SK-N-SH (cell line): ENCODE data around the gene NR2E3. TPM values are rescaled to one million over a fixed set of nuclear protein-coding genes. Genes with fewer than 3 reads are reported as not detected.

ENCODE experiments used
- CTCF ChIA-PET: fragments of 300-600, 350-600 bp; formaldehyde crosslinking; extraction: SDS; loops from one replicate; lab custom pipeline; 2021; lab: Yijun Ruan, JAX
- POLR2A ChIA-PET: fragments of 350-600 bp; sonication (Branson Sonifier 250); formaldehyde crosslinking; extraction: SDS; loops from one replicate; lab custom pipeline; 2020; ENCODE audit warnings: antibody characterized with exemption, inconsistent platforms; lab: Yijun Ruan, JAX
- DNase-seq: peaks from one replicate; pipeline ENCODE4 v3.0.0; 2012
- H2AFZ ChIP-seq: fragments of 200-600 bp; sonication (generic); 2 replicates; pipeline ENCODE4 v1.8.1; 2016; ENCODE audit warnings: antibody characterized with exemption, mild to moderate bottlenecking, low read depth
- H3F3A ChIP-seq: fragments of 200-600 bp; sonication (generic); replicated peaks from 2 replicates; pipeline ENCODE3; 2016; ENCODE audit warnings: antibody characterized with exemption, mild to moderate bottlenecking; ENCODE audit not compliant: insufficient read depth
- H3K27ac ChIP-seq, 2 experiments: fragments of 200-500 bp in 1 of 2; fragments of 200-600 bp in 1 of 2; sonication (Bioruptor generic) in 1 of 2; sonication (generic), shearing (Covaris generic) in 1 of 2; 2 replicates each; pipeline versions ENCODE4 v1.5.1 to v1.6.1; 2014 to 2016; ENCODE audit warnings: low read depth in 2 of 2, inconsistent platforms in 1 of 2, low read length in 1 of 2, mild to moderate bottlenecking in 1 of 2, mixed read lengths in 1 of 2
- H3K27me3 ChIP-seq: fragments of 200-600 bp; sonication (generic), shearing (Covaris generic); 2 replicates; pipeline ENCODE4 v1.6.1; 2016; ENCODE audit warnings: mixed run types; ENCODE audit not compliant: insufficient read depth
- H3K36me3 ChIP-seq, 2 experiments: fragments of 200-500 bp in 1 of 2; fragments of 200-600 bp in 1 of 2; sonication (Bioruptor generic) in 1 of 2; sonication (generic) in 1 of 2; replicated peaks in 1 of 2; 2 replicates each; pipeline versions ENCODE3 to v1.5.1; 2014 to 2016; ENCODE audit warnings: low read length in 1 of 2, mild to moderate bottlenecking in 1 of 2; ENCODE audit not compliant: insufficient read depth in 2 of 2, control insufficient read depth in 1 of 2
- H3K4me1 ChIP-seq, 2 experiments: fragments of 200-500 bp in 1 of 2; fragments of 200-600 bp in 1 of 2; sonication (Bioruptor generic) in 1 of 2; sonication (generic), shearing (Covaris generic) in 1 of 2; 2 replicates each; pipeline versions ENCODE4 v1.5.1 to v1.6.1; 2014 to 2016; ENCODE audit warnings: low read depth in 1 of 2, low read length in 1 of 2, mixed run types in 1 of 2; ENCODE audit not compliant: insufficient read depth in 2 of 2, control insufficient read depth in 1 of 2
- H3K4me2 ChIP-seq: fragments of 200-600 bp; sonication (generic), shearing (Covaris generic); 2 replicates; pipeline ENCODE4 v1.6.1; 2017; ENCODE audit warnings: mixed run types
- H3K4me3 ChIP-seq, 2 experiments: fragments of 200-500 bp in 1 of 2; fragments of 200-600 bp in 1 of 2; sonication (Bioruptor generic) in 1 of 2; sonication (generic), shearing (Covaris generic) in 1 of 2; 2 replicates each; pipeline versions ENCODE4 v1.5.1 to v1.8.1; 2014 to 2016; ENCODE audit warnings: low read depth in 2 of 2, inconsistent platforms in 1 of 2, low read length in 1 of 2, mild to moderate bottlenecking in 1 of 2, mixed read lengths in 1 of 2, moderate library complexity in 1 of 2
- H3K79me2 ChIP-seq: fragments of 200-600 bp; sonication (generic); 2 replicates; pipeline ENCODE4 v1.8.1; 2017; ENCODE audit warnings: mild to moderate bottlenecking; ENCODE audit not compliant: insufficient read depth
- H3K9ac ChIP-seq: fragments of 200-600 bp; sonication (generic); 2 replicates; pipeline ENCODE4 v1.6.1; 2017; ENCODE audit warnings: mixed run types
- H3K9me2 ChIP-seq: fragments of 200-600 bp; sonication (generic); 2 replicates; pipeline ENCODE4 v1.6.1; 2017; ENCODE audit warnings: mixed run types
- H3K9me3 ChIP-seq: fragments of 200-600 bp; sonication (generic); 2 replicates; pipeline ENCODE4 v1.6.1; 2017; ENCODE audit warnings: mixed run types, mild to moderate bottlenecking, moderate library complexity
- H4K20me1 ChIP-seq: fragments of 200-600 bp; sonication (generic); 2 replicates; pipeline ENCODE4 v1.6.1; 2017; ENCODE audit warnings: mild to moderate bottlenecking, mixed run types; ENCODE audit not compliant: insufficient read depth
- CHD2 ChIP-seq: fragments of 150-350 bp; IDR thresholded peaks from 2 replicates; pipeline ENCODE4 v1.6.1; 2018; ENCODE audit warnings: low read length; ENCODE audit not compliant: partially characterized antibody
- ELF1 ChIP-seq: IDR thresholded peaks from 2 replicates; pipeline ENCODE4 v1.4.0; 2012
- EP300 ChIP-seq, 2 experiments: IDR thresholded peaks; 2 replicates each; pipeline versions ENCODE4 v1.4.0 to v1.6.1; 2012; ENCODE audit warnings: borderline replicate concordance in 1 of 2, low read depth in 1 of 2, low read length in 1 of 2
- EZH2phosphoT487 ChIP-seq: fragments of 200-600 bp; sonication (generic); IDR thresholded peaks from 2 replicates; pipeline ENCODE4 v1.6.1; 2017; ENCODE audit warnings: low read depth, mixed run types, mild to moderate bottlenecking, antibody characterized with exemption, moderate library complexity, borderline replicate concordance
- FOSL2 ChIP-seq: IDR thresholded peaks from 2 replicates; pipeline ENCODE4 v1.4.0; 2012; ENCODE audit warnings: low read depth, mild to moderate bottlenecking, moderate library complexity, borderline replicate concordance
- FOXJ3 ChIP-seq: sonication (generic); formaldehyde crosslinking; IDR thresholded peaks from 2 replicates; pipeline ENCODE4 v1.5.1; 2020; ENCODE audit warnings: mild to moderate bottlenecking, missing genetic modification reagents
- FOXM1 ChIP-seq: IDR thresholded peaks from 2 replicates; pipeline ENCODE4 v1.4.0; 2012; ENCODE audit warnings: low read depth, mild to moderate bottlenecking
- GABPA ChIP-seq: IDR thresholded peaks from 2 replicates; pipeline ENCODE4 v1.4.0; 2012; ENCODE audit warnings: low read depth, mild to moderate bottlenecking
- MEF2A ChIP-seq: IDR thresholded peaks from 2 replicates; pipeline ENCODE4 v1.4.0; 2012; ENCODE audit warnings: low read depth, borderline replicate concordance
- MXI1 ChIP-seq: IDR thresholded peaks from 2 replicates; pipeline ENCODE4 v1.6.1; 2012; ENCODE audit warnings: mild to moderate bottlenecking, low read depth, low read length, improper control_type of control experiment
- RCOR1 ChIP-seq: fragments of 150-350 bp; IDR thresholded peaks from 2 replicates; pipeline ENCODE4 v1.6.1; 2017; ENCODE audit warnings: antibody characterized with exemption, low read length
- RFX5 ChIP-seq: IDR thresholded peaks from 2 replicates; pipeline ENCODE4 v1.6.1; 2012; ENCODE audit warnings: mild to moderate bottlenecking, improper control_type of control experiment, low read length
- SIN3A ChIP-seq: IDR thresholded peaks from 2 replicates; pipeline ENCODE4 v1.6.1; 2012; ENCODE audit warnings: low read depth, mild to moderate bottlenecking, low read length, moderate library complexity, borderline replicate concordance
- SMC3 ChIP-seq: IDR thresholded peaks from 2 replicates; pipeline ENCODE4 v1.6.1; 2012; ENCODE audit warnings: low read depth, low read length, improper control_type of control experiment
- TAF1 ChIP-seq: IDR thresholded peaks from 2 replicates; pipeline ENCODE4 v1.6.1; 2012; ENCODE audit warnings: low read depth, mild to moderate bottlenecking, low read length, moderate library complexity, borderline replicate concordance
- TCF12 ChIP-seq: IDR thresholded peaks from 2 replicates; pipeline ENCODE4 v1.4.0; 2012
- WGBS: methylation state at CpG from one replicate; pipeline ENCODE4 v1.1.6; 2017; ENCODE audit warnings: low lambda C conversion rate; 5-methylcytosine and 5-hydroxymethylcytosine counted together
- polyA plus RNA-seq, 3 experiments: library from polyadenylated mRNA; depleted of rRNA; stranded (reverse); fragments of >200 nt; gene quantifications; 2 replicates each; pipeline ENCODE4 v1.2.3, GENCODE V29; 2012
- TF ChIP-seq, protein P1 (sequence below): fragments of 150-350 bp; IDR thresholded peaks from 2 replicates; pipeline ENCODE4 v1.6.1; 2017; ENCODE audit warnings: antibody characterized with exemption, low read length, low read depth, borderline replicate concordance
- TF ChIP-seq, protein P2 (sequence below): IDR thresholded peaks from 2 replicates; pipeline ENCODE4; 2012
- TF ChIP-seq, protein P3 (sequence below): IDR thresholded peaks from 2 replicates; pipeline ENCODE4 v1.6.1; 2012; ENCODE audit warnings: mild to moderate bottlenecking, low read depth, low read length, moderate library complexity
- TF ChIP-seq, protein P4 (sequence below): IDR thresholded peaks from 2 replicates; pipeline ENCODE4 v1.4.0; 2012; ENCODE audit warnings: low read depth

NR2E3 gene
- polyA plus RNA-seq, 1 of the 3 experiments (the other 2 are of a cell fraction), result 0.18 TPM

- DNase-seq, result peak; percentile 26
- WGBS, result 49% methylated on average over 4 of the region's 4 CpGs
- POLR2A ChIA-PET, result no interaction called here
These were observed 2.7 kb upstream of the NR2E3 start for GRCh38 chr15:71807691-71808091.

GRCh38 chr15:71808311-71809020 lies 1.9 kb upstream of the NR2E3 start:
- Histone ChIP-seq H3K4me2 (no peak overlapping the region), H3K4me1 (peaks cover 21 to 24% of the 10 kb centered on the region in 2 experiments; a peak in 3 of 4 replicates), H3K27ac (no peak overlapping the region), H4K20me1 (no peaks in the 10 kb centered on the region), H3K79me2 (no peaks in the 10 kb centered on the region), H2AFZ (no peak overlapping the region), H3K27me3 (no peaks in the 10 kb centered on the region), H3F3A (peaks cover 3% of the 10 kb centered on the region), H3K9me2 (no peaks in the 10 kb centered on the region), H3K36me3 (no peaks in the 10 kb centered on the region), H3K4me3 (no peak overlapping the region), H3K9ac (no peak overlapping the region), H3K9me3 (no peaks in the 10 kb centered on the region)
- ChIA-PET CTCF (interaction anchor here (1.1 to 4.1 kb wide), 3 partner anchors 65 to 368 kb away, joined by 3 to 15 read pairs (median 4); no protein-coding TSS in a partner anchor), POLR2A (interaction anchor here (0.7 kb wide), 1 partner anchor 23 kb away, joined by 4 read pairs; no protein-coding TSS in a partner anchor)
- 90% methylated on average over 14 of the region's 18 CpGs for WGBS
- DNase-seq, result no peak
- TF ChIP-seq TAF1 (no peak), RFX5 (no peak), ELF1 (no peak), CHD2 (no peak), MXI1 (no peak)
- TF ChIP-seq, protein P1, sequence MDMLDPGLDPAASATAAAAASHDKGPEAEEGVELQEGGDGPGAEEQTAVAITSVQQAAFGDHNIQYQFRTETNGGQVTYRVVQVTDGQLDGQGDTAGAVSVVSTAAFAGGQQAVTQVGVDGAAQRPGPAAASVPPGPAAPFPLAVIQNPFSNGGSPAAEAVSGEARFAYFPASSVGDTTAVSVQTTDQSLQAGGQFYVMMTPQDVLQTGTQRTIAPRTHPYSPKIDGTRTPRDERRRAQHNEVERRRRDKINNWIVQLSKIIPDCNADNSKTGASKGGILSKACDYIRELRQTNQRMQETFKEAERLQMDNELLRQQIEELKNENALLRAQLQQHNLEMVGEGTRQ, result no peak
- TF ChIP-seq, protein P2, sequence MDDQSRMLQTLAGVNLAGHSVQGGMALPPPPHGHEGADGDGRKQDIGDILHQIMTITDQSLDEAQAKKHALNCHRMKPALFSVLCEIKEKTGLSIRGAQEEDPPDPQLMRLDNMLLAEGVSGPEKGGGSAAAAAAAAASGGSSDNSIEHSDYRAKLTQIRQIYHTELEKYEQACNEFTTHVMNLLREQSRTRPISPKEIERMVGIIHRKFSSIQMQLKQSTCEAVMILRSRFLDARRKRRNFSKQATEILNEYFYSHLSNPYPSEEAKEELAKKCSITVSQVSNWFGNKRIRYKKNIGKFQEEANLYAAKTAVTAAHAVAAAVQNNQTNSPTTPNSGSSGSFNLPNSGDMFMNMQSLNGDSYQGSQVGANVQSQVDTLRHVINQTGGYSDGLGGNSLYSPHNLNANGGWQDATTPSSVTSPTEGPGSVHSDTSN, result no peak

More at GRCh38 chr15:71807691-71808091, 2.7 kb upstream of the NR2E3 start:
- no peak for TF ChIP-seq ELF1
- no peak for TF ChIP-seq SIN3A
- no peak for TF ChIP-seq RCOR1
- TF ChIP-seq EZH2phosphoT487, result no peak
- no peak for TF ChIP-seq MEF2A
- no peak for TF ChIP-seq CHD2
- no peak for TF ChIP-seq EP300 (IDR thresholded peaks at IDR 0.05; ENCODE audit: borderline replicate concordance in 1 of 2, low read depth in 1 of 2, low read length in 1 of 2)
- no peak for TF ChIP-seq MXI1
- no peak for TF ChIP-seq GABPA
- no peak for TF ChIP-seq FOSL2
- no peak for TF ChIP-seq SMC3
- TF ChIP-seq, protein P3, sequence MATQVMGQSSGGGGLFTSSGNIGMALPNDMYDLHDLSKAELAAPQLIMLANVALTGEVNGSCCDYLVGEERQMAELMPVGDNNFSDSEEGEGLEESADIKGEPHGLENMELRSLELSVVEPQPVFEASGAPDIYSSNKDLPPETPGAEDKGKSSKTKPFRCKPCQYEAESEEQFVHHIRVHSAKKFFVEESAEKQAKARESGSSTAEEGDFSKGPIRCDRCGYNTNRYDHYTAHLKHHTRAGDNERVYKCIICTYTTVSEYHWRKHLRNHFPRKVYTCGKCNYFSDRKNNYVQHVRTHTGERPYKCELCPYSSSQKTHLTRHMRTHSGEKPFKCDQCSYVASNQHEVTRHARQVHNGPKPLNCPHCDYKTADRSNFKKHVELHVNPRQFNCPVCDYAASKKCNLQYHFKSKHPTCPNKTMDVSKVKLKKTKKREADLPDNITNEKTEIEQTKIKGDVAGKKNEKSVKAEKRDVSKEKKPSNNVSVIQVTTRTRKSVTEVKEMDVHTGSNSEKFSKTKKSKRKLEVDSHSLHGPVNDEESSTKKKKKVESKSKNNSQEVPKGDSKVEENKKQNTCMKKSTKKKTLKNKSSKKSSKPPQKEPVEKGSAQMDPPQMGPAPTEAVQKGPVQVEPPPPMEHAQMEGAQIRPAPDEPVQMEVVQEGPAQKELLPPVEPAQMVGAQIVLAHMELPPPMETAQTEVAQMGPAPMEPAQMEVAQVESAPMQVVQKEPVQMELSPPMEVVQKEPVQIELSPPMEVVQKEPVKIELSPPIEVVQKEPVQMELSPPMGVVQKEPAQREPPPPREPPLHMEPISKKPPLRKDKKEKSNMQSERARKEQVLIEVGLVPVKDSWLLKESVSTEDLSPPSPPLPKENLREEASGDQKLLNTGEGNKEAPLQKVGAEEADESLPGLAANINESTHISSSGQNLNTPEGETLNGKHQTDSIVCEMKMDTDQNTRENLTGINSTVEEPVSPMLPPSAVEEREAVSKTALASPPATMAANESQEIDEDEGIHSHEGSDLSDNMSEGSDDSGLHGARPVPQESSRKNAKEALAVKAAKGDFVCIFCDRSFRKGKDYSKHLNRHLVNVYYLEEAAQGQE, result no peak
- TF ChIP-seq FOXJ3 (CRISPR knock-in tag), result no peak
- TF ChIP-seq FOXM1, result no peak
- TF ChIP-seq, protein P4, sequence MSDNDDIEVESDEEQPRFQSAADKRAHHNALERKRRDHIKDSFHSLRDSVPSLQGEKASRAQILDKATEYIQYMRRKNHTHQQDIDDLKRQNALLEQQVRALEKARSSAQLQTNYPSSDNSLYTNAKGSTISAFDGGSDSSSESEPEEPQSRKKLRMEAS, result no peak
- no peak for TF ChIP-seq TCF12
- H3K4me3 ChIP-seq, result no peak overlapping the region
- H3F3A ChIP-seq, result peaks cover 3% of the 10 kb centered on the region
- no peak overlapping the region for H3K9ac ChIP-seq
- H3K79me2 ChIP-seq, result no peaks in the 10 kb centered on the region
- H3K27me3 ChIP-seq, result no peaks in the 10 kb centered on the region
- H4K20me1 ChIP-seq, result no peaks in the 10 kb centered on the region
- no peak overlapping the region; the same call in 1 of the 2 replicates for H3K4me2 ChIP-seq
- H3K4me1 ChIP-seq, result peaks cover 21 to 24% of the 10 kb centered on the region in 2 experiments; a peak in 3 of 4 replicates
- no peaks in the 10 kb centered on the region for H3K36me3 ChIP-seq
- no peaks in the 10 kb centered on the region for H3K9me2 ChIP-seq
- H3K9me3 ChIP-seq, result no peaks in the 10 kb centered on the region
- CTCF ChIA-PET, result interaction anchor here (1.3 to 4.1 kb wide), 2 partner anchors 349 to 367 kb away, joined by 4 to 15 read pairs; no protein-coding TSS in a partner anchor
- no peak overlapping the region for H2AFZ ChIP-seq
- no peak overlapping the region for H3K27ac ChIP-seq
